T-helper 1 cell treated with Interleukin-12 subunit alpha and Interleukin-12 subunit beta and Interleukin-4 antibody, amounts not matched to agents 30 μg/mL and 1 μg/mL, for 36 hours (primary cell): ENCODE data around the gene OLR1.
A peak's percentile ranks its signal among the peaks of the same experiment; 100 is the strongest.

Source experiments
- H3K27ac Mint-ChIP-seq: one replicate; pipeline ENCODE4 v1.8.0; 2021; ENCODE audit warnings: mild to moderate bottlenecking, mixed read lengths
- H3K27me3 Mint-ChIP-seq: one replicate; pipeline ENCODE4 v1.8.0; 2021; ENCODE audit warnings: low read depth, mixed read lengths
- H3K36me3 Mint-ChIP-seq: one replicate; pipeline ENCODE4 v1.8.0; 2021; ENCODE audit warnings: low read depth, mixed read lengths
- H3K4me1 Mint-ChIP-seq: one replicate; pipeline ENCODE4 v1.8.0; 2021; ENCODE audit warnings: low read depth, mixed read lengths
- H3K4me3 Mint-ChIP-seq: one replicate; pipeline ENCODE4 v1.8.0; 2021; ENCODE audit warnings: mild to moderate bottlenecking, moderate library complexity, mixed read lengths
- H3K9me3 Mint-ChIP-seq: one replicate; pipeline ENCODE4 v1.8.0; 2021; ENCODE audit warnings: mixed read lengths

Gene OLR1

DNA sequence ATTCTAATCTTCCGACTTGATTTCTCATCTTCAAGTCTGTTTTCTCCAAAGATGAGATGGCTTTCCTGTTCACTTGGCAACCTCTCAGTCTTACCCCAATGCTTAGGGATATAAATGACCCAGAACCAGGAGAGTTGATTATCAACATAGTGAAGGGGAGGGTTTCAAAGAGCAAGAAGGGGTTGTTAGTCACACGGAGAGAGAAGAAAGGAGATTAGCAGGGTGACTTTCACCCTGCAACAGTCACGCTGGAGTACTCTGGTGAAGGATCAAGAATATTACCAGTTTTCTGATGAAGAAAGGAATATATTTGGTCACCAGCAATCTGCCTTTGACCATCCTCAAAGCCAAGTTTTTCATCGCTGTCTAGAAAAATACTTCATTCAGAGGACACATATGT, 6.9 kb upstream of the OLR1 start, which contains the start of gene TMEM52B:
TSS of gene TMEM52B (plus strand) at position 212 of the 400 bp plus-strand sequence. CDS start 543 bp downstream, outside the sequence.
- no peak within 1 kb of the TSS for H3K27ac Mint-ChIP-seq
- H3K4me1 Mint-ChIP-seq, result no peaks in the 10 kb centered on the region
- no peaks in the 10 kb centered on the region for H3K36me3 Mint-ChIP-seq
- peaks cover 38% of the 10 kb centered on the region for H3K27me3 Mint-ChIP-seq
- H3K9me3 Mint-ChIP-seq, result no peaks in the 10 kb centered on the region
- no peak within 1 kb of the TSS for H3K4me3 Mint-ChIP-seq

DNA sequence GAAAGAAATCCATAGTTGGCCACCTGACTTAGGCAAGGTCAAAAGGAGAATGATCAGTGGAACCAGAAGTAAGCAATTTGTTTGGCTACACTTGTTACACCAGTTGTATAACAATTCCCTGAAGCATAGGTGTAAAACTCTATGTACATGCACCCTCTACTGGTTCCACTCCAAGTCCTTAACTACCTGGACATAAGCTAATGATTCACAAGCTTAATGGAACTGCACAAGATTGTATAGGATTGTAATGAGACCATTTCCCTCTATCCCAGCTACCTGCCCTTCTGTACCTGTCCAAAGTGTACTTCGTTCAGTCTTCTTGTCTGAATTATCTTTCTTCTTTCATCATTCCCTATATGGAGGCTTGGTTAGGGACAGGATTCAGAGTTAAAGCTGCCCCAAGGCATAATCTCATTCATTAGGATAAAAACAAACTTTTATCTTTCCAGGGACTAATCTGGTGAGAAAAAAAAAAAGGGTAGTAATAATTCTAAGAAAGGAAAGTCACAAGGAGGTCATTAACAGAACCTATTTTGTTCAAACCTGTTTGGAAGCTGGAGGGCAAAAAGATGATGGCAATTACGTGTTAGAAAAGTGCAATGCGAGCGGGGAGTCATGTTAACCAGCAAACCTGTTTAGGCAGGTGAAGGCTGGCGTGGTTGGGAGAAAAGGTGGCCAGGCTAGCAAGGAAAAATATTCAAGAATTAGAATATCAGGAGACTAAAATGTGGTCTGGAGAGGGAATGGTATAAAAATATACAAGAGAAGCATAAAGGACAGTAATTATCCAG, 4.1 kb upstream of the OLR1 start:
- H3K4me3 Mint-ChIP-seq, result no peak overlapping the region
- H3K36me3 Mint-ChIP-seq, result no peaks in the 10 kb centered on the region
- no peak overlapping the region for H3K27ac Mint-ChIP-seq
- no peaks in the 10 kb centered on the region for H3K9me3 Mint-ChIP-seq
- H3K27me3 Mint-ChIP-seq, result peaks cover 45% of the 10 kb centered on the region
- no peaks in the 10 kb centered on the region for H3K4me1 Mint-ChIP-seq

DNA sequence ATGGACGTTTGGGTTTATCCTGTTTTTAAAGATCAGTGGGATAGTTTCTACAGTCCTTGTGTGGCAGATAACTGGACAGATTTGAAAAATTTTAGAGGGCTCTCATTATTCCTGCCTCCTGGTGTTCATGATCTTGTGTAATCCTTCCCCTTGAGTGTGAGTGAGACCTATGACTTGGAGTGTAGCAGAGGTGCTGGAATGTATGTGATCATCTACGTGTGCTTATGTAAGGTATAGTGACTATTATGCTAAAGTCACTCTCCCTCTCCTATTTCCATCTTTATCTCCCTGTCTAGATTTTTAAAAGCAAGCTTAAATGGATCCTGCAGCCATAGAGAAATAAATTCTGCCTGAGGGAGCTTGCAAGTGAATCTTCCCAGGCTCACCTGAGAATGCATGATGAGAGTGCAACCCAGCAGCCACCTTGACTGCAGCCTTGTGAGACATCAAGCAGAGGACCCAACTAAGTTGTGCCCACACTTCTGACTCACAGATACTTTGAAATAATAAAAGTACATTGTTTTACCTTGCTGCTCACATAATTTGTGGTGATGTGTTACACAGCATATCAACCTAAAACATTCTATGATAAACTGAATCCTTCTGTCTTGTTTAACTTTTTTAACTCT, 3.2 kb upstream of the OLR1 start:
- Mint-ChIP-seq H3K27ac (no peak overlapping the region), H3K27me3 (peaks cover 49% of the 10 kb centered on the region), H3K4me3 (no peak overlapping the region), H3K9me3 (no peaks in the 10 kb centered on the region), H3K36me3 (no peaks in the 10 kb centered on the region), H3K4me1 (no peaks in the 10 kb centered on the region)

DNA sequence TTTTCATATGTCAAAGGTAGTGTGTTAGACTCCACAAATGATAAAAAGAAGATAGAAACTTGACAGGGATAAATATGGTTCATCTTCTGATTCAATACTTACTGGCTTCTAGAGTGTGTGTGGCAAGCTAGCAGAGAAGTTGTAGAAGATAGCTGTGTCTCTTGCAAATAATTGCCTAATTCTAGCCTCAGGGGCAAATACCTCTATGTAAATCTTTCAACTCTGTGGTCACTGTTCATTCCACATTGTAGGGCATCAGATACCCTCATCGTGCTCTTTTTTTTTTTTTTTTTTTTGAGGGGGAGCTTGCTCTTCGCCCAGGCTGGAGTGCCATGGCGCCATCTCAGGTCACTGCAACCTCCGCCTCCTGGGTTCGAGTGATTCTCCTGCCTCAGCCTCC, 1.7 kb downstream of the OLR1 start:
- no peaks in the 10 kb centered on the region for H3K9me3 Mint-ChIP-seq
- H3K4me3 Mint-ChIP-seq, result no peak overlapping the region
- H3K36me3 Mint-ChIP-seq, result no peaks in the 10 kb centered on the region
- H3K27ac Mint-ChIP-seq, result no peak overlapping the region
- no peaks in the 10 kb centered on the region for H3K4me1 Mint-ChIP-seq
- peaks cover 49% of the 10 kb centered on the region for H3K27me3 Mint-ChIP-seq

DNA sequence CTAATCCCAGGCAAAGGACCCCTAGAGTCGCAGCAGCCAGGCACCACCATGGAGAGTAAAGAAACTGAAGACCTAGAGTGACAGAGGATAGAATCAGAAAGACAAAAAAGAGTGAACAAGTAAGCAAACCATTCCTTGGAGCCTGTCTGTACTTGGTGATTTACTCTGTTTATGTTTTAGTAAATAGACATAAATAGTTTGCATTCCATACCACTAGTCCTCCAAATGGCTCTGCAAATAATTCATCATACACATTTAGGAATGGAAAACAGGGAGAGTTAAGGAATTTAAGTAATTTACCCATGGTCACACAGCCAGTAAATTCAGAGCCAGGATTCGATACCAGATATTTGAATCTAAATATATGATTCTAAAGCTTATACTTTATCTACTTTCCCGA, 2.8 kb downstream of the OLR1 start:
- Mint-ChIP-seq H3K4me1 (no peaks in the 10 kb centered on the region), H3K27ac (no peak overlapping the region), H3K27me3 (peaks cover 44% of the 10 kb centered on the region), H3K36me3 (no peaks in the 10 kb centered on the region), H3K4me3 (no peak overlapping the region), H3K9me3 (no peaks in the 10 kb centered on the region)

DNA sequence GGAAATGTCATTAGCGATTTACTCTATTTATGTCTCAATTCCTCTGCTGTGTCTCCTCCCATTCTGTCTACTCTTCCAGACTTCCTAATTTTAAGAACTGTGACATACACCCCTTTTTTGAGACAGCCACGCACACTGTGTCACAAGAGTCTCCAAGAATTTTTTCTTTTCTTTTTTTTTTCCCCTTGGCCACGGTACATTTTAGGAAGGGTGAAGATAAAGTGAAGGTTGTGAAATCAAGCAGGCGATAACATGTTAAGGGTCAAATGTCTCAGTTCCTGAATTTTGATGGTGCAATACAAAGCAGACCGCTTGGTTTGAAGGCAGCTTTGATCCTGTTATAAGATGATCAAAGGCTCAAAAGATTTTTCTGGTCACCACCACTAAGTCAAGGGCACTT, 4.3 kb downstream of the OLR1 start:
- no peaks in the 10 kb centered on the region for H3K9me3 Mint-ChIP-seq
- H3K4me3 Mint-ChIP-seq, result no peak overlapping the region
- no peaks in the 10 kb centered on the region for H3K36me3 Mint-ChIP-seq
- H3K27ac Mint-ChIP-seq, result no peak overlapping the region
- H3K27me3 Mint-ChIP-seq, result peaks cover 47% of the 10 kb centered on the region
- H3K4me1 Mint-ChIP-seq, result no peaks in the 10 kb centered on the region

DNA sequence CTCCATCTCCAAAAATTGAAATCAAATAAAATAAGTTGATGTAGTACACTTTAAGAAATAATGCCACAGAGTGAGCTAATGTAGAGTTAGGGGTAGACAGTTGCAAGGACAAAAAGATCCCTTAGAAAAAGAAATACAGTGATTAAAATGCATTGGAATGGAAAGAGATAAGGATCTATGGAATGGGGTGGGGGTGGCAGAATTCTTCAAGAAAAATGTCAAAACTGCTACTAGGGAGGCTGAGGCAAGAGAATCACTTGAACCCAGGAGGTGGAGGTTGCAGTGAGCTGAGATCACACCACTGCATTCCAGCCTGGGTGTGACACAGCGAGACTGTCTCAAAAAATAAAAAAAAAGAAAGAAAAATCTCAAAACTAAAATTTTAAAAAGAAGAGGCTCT, 6.5 kb downstream of the OLR1 start:
- no peak overlapping the region for H3K4me3 Mint-ChIP-seq
- no peaks in the 10 kb centered on the region for H3K4me1 Mint-ChIP-seq
- no peaks in the 10 kb centered on the region for H3K9me3 Mint-ChIP-seq
- peaks cover 42% of the 10 kb centered on the region for H3K27me3 Mint-ChIP-seq
- H3K27ac Mint-ChIP-seq, result no peak overlapping the region
- H3K36me3 Mint-ChIP-seq, result no peaks in the 10 kb centered on the region

GRCh38 chr12:10163084-10163483, 8.8 kb downstream of the OLR1 start:
- Mint-ChIP-seq H3K27me3 (peaks cover 46% of the 10 kb centered on the region), H3K36me3 (no peaks in the 10 kb centered on the region), H3K4me3 (no peak overlapping the region), H3K4me1 (no peaks in the 10 kb centered on the region), H3K27ac (no peak overlapping the region), H3K9me3 (no peaks in the 10 kb centered on the region)

DNA sequence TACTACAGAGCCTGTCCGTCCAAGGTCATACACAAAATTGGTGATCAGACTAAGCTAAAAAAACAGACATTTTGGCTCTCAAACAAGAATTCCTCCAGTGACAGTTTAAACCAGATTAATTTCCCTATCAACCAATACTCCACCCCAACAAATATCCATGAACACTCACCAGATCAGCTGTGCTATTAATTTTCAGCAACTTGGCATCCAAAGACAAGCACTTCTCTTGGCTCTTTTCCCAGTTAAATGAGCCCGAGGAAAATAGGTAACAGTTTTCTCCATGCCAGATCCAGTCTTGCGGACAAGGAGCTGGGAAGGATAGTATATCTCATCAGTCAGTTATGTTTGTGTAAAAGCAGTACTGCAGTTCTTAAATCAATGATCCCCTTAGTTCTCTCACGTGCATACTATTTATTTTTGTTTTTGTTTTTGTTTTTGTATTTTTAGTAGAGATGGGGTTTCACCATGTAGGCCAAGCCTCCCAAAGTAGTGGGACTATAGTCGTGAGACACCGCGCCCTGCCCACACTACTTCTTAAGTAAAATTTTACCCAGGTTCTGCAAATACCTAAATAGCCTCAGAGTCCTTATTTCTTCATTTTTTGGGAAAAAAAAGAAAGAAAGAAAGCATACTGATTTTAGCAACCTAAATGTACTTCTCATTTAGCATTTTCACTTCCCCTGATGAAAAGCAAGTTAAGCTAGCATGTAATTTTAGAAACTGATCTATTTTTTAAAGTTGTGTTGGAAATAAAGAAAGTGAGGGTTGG, 11.1 kb downstream of the OLR1 start:
- Mint-ChIP-seq H3K9me3 (no peaks in the 10 kb centered on the region), H3K27ac (no peak overlapping the region), H3K4me1 (no peaks in the 10 kb centered on the region), H3K4me3 (no peak overlapping the region), H3K36me3 (no peaks in the 10 kb centered on the region), H3K27me3 (peaks cover 54% of the 10 kb centered on the region)

DNA sequence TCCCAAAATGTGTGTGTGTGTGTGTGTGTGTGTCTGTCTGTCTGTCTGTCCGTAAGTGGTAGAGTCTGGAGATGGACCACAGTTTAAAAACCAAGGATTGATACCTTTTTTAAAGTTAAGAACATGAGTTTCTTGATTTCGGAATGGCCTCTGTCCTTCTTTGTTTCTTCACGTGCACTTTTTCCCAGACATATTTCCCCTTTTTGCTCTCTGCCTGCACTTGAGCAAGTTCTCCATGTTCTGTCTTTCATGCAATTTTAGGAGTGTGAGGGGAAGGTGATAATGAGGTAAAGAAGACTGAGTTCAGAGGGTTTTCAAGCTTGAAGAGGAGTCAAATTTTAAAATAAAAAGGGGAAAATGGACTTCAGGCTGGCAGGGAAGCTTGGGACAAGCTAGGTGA, 12.7 kb downstream of the OLR1 start:
- Mint-ChIP-seq H3K36me3 (no peaks in the 10 kb centered on the region), H3K4me1 (no peaks in the 10 kb centered on the region), H3K9me3 (no peaks in the 10 kb centered on the region), H3K4me3 (no peak overlapping the region), H3K27ac (no peak overlapping the region), H3K27me3 (peaks cover 58% of the 10 kb centered on the region)

DNA sequence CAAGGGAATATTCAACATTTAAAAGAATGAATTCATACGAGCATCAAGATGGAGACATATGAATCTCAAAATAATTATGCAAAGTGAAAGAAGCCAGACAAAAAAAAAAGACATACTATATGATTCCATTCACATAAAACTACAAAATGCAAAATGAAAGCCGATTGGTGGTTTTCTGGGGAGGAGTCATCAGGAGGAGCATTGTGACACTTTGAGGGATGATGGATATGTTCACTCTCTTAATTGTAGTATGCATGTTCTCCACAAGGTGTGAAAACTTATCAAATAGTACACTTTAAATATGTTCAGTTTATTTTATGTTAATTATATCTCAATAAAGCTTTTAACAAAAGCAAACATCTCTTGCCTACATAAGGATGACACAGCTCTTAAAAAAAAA, 13.5 kb downstream of the OLR1 start:
- Mint-ChIP-seq H3K9me3 (no peaks in the 10 kb centered on the region), H3K27ac (no peak overlapping the region), H3K4me3 (no peak overlapping the region), H3K27me3 (peaks cover 62% of the 10 kb centered on the region), H3K4me1 (peaks cover 8% of the 10 kb centered on the region), H3K36me3 (no peaks in the 10 kb centered on the region)

DNA sequence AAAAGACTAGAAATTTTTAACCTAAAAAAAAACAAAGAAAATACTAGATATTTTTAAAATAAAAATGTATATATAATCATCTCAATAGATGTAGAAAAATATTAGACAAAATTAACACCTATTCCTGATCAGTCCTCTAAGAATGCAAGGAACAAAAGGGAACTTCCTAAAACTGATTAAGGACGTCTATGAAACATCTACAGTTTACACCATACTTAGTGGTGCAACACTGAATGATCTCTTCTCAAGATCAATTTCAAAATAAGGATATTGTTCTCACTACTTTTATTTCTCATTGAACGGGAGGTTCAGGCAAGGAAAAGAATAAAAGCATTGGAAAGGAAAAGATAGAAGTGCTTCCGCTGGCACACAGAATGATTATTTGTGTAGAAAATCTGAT, 16.0 kb downstream of the OLR1 start:
- Mint-ChIP-seq H3K4me1 (peaks cover 9% of the 10 kb centered on the region), H3K36me3 (no peaks in the 10 kb centered on the region), H3K4me3 (no peak overlapping the region), H3K9me3 (no peaks in the 10 kb centered on the region), H3K27me3 (peaks cover 55% of the 10 kb centered on the region), H3K27ac (no peak overlapping the region)

DNA sequence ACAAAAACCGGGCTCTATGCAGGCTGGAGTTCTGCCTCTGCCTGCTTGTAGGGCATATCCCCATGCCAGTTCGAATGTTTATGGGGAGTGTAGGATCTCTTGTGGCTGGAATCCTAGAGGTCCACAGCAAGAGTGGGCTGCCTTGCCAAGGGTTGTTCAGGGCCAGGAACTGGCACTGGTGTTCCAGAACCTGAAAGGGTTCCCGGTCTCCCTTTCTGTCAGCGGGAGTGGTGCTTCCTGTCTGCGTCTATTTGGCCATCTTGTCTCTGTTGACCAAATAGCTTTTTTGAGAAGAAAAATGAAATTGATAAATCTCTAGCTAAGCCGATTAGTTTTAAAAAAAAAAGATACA, 17.8 kb downstream of the OLR1 start:
- H3K9me3 Mint-ChIP-seq, result no peaks in the 10 kb centered on the region
- H3K27ac Mint-ChIP-seq, result no peak overlapping the region
- peaks cover 9% of the 10 kb centered on the region for H3K4me1 Mint-ChIP-seq
- peaks cover 52% of the 10 kb centered on the region for H3K27me3 Mint-ChIP-seq
- H3K4me3 Mint-ChIP-seq, result peak overlapping the region; percentile 84
- H3K36me3 Mint-ChIP-seq, result no peaks in the 10 kb centered on the region

- no peak overlapping the region for H3K27ac Mint-ChIP-seq
These were observed 18.4 kb downstream of the OLR1 start for GRCh38 chr12:10153271-10154144.

More at GRCh38 chr12:10153271-10154144, 18.4 kb downstream of the OLR1 start:
- peaks cover 9% of the 10 kb centered on the region for H3K4me1 Mint-ChIP-seq
- peak overlapping the region; percentile 84 for H3K4me3 Mint-ChIP-seq
- peaks cover 49% of the 10 kb centered on the region for H3K27me3 Mint-ChIP-seq
- no peaks in the 10 kb centered on the region for H3K36me3 Mint-ChIP-seq
- H3K9me3 Mint-ChIP-seq, result no peaks in the 10 kb centered on the region
